ENCODE data around the gene OR6J1.
"Not testable (repeated sequence)": the region's sequence is repeated elsewhere in the genome, so short reads cannot be mapped to it uniquely, and the experiment has no call there.

The OR6J1 gene

GRCh38 chr14:22587677-22588422, 56.3 kb downstream of the OR6J1 start:
- H3K9me3 ChIP-seq (ENCODE audit: control insufficient read depth in 2 of 2, low read length in 2 of 2); H3K36me3 ChIP-seq (ENCODE audit: control insufficient read depth in 2 of 2, insufficient read depth in 2 of 2, low read length in 2 of 2); H3K27me3 ChIP-seq (ENCODE audit: control insufficient read depth in 2 of 2, insufficient read depth in 2 of 2, low read length in 2 of 2): not testable (repeated sequence)
- H3K4me3 ChIP-seq (ENCODE audit: low read length in 2 of 2), result peak overlapping the region; percentile 98 to 100
- peak overlapping the region; percentile 92 to 99 for H3K27ac ChIP-seq (ENCODE audit: low read depth in 2 of 2, low read length in 2 of 2)
- H3K4me1 ChIP-seq (ENCODE audit: control insufficient read depth in 2 of 2, insufficient read depth in 2 of 2, low read length in 2 of 2), result peaks cover 15 to 22% of the 10 kb centered on the region in 2 donors
- H3K9ac ChIP-seq (ENCODE audit: low read depth in 1 of 2, low read length in 2 of 2), result peak overlapping the region; percentile 97 to 98

GRCh38 chr14:22587247-22587646, 56.9 kb downstream of the OR6J1 start:
- Histone ChIP-seq H3K27me3 (ENCODE audit: control insufficient read depth in 2 of 2, insufficient read depth in 2 of 2, low read length in 2 of 2) (no peaks in the 10 kb centered on the region), H3K27ac (ENCODE audit: low read depth in 2 of 2, low read length in 2 of 2) (no peak overlapping the region), H3K4me3 (ENCODE audit: low read length in 2 of 2) (peak overlapping the region in 1 of 2 donors; percentile 6), H3K9ac (ENCODE audit: low read depth in 1 of 2, low read length in 2 of 2) (peak overlapping the region in 1 of 2 donors; percentile 8), H3K36me3 (ENCODE audit: control insufficient read depth in 2 of 2, insufficient read depth in 2 of 2, low read length in 2 of 2) (peaks cover 0 to 5% of the 10 kb centered on the region in 2 donors), H3K9me3 (ENCODE audit: control insufficient read depth in 2 of 2, low read length in 2 of 2) (no peaks in the 10 kb centered on the region), H3K4me1 (ENCODE audit: control insufficient read depth in 2 of 2, insufficient read depth in 2 of 2, low read length in 2 of 2) (peaks cover 15 to 21% of the 10 kb centered on the region in 2 donors)

- Histone ChIP-seq H3K4me1 (ENCODE audit: control insufficient read depth in 2 of 2, insufficient read depth in 2 of 2, low read length in 2 of 2) (peaks cover 10 to 15% of the 10 kb centered on the region in 2 donors), H3K27ac (ENCODE audit: low read depth in 2 of 2, low read length in 2 of 2) (no peak overlapping the region), H3K27me3 (ENCODE audit: control insufficient read depth in 2 of 2, insufficient read depth in 2 of 2, low read length in 2 of 2) (no peaks in the 10 kb centered on the region), H3K4me3 (ENCODE audit: low read length in 2 of 2) (no peak overlapping the region), H3K9me3 (ENCODE audit: control insufficient read depth in 2 of 2, low read length in 2 of 2) (no peaks in the 10 kb centered on the region), H3K36me3 (ENCODE audit: control insufficient read depth in 2 of 2, insufficient read depth in 2 of 2, low read length in 2 of 2) (peaks cover 3 to 5% of the 10 kb centered on the region in 2 donors), H3K9ac (ENCODE audit: low read depth in 1 of 2, low read length in 2 of 2) (no peak overlapping the region)
These were observed 60.2 kb downstream of the OR6J1 start for GRCh38 chr14:22583994-22584393.

All from mucosa of rectum (tissue), 2 donors.